IMR-90 (cell line): ENCODE measurements around the gene OSBPL8. TPM values are rescaled to one million over a fixed set of nuclear protein-coding genes. Genes with fewer than 3 reads are reported as not detected.

Experiments
- ATAC-seq: fragments of 200-7000 bp; cut with Tn5 transposase; 2 replicates; pipeline ENCODE4 v1.9.1; 2020; ENCODE audit warnings: low read depth, mild to moderate bottlenecking, moderate library complexity
- BruUV-seq: library from RNA; stranded (reverse); fragments of 400-500 nt; replicated peaks from 2 replicates; lab custom pipeline; 2021; lab: Mats Ljungman, UMichigan
- CTCF ChIA-PET: fragments of 300-600 bp; formaldehyde crosslinking; extraction: SDS; loops from one replicate; lab custom pipeline; 2021; ENCODE audit warnings: antibody characterized with exemption; lab: Yijun Ruan, JAX
- POLR2A ChIA-PET: fragments of 300-600 bp; sonication (Branson Sonifier 250); formaldehyde crosslinking; loops from one replicate; lab custom pipeline; 2022; ENCODE audit warnings: antibody characterized with exemption; ENCODE audit not compliant: unreplicated experiment; lab: Charles Lee
- DNase-seq: peaks from one replicate; pipeline ENCODE4 v3.0.0; 2013
- H2AFZ ChIP-seq: replicated peaks from 2 replicates; pipeline ENCODE3; 2013; ENCODE audit warnings: low read length, mild to moderate bottlenecking; ENCODE audit not compliant: poor library complexity
- H2AK5ac ChIP-seq: 2 replicates; pipeline ENCODE4 v1.6.1; 2013; ENCODE audit warnings: low read depth, low read length, inconsistent platforms
- H2AK9ac ChIP-seq: replicated peaks from 2 replicates; pipeline ENCODE3; 2013; ENCODE audit warnings: mild to moderate bottlenecking, low read depth, low read length, moderate library complexity; ENCODE audit not compliant: poor library complexity
- H2BK120ac ChIP-seq: 2 replicates; pipeline ENCODE4 v1.6.1; 2013; ENCODE audit warnings: low read depth, low read length, inconsistent platforms
- H2BK15ac ChIP-seq: 3 replicates; pipeline ENCODE4 v1.6.1; 2013; ENCODE audit warnings: low read depth, low read length, inconsistent platforms
- H2BK20ac ChIP-seq: 2 replicates; pipeline ENCODE4 v1.6.1; 2013; ENCODE audit warnings: low read depth, mild to moderate bottlenecking, inconsistent platforms, low read length, moderate library complexity
- H2BK5ac ChIP-seq: 2 replicates; pipeline ENCODE4 v1.6.1; 2013; ENCODE audit warnings: mild to moderate bottlenecking, low read depth, low read length, inconsistent platforms; ENCODE audit not compliant: poor library complexity, severe bottlenecking
- H3K14ac ChIP-seq: replicated peaks from 2 replicates; pipeline ENCODE4 v1.6.1; 2013; ENCODE audit warnings: low read depth, low read length, inconsistent platforms
- H3K18ac ChIP-seq: 2 replicates; pipeline ENCODE4 v1.6.1; 2013; ENCODE audit warnings: low read depth, low read length, control low read depth
- H3K23ac ChIP-seq: 2 replicates; pipeline ENCODE4 v1.6.1; 2013; ENCODE audit warnings: low read depth, low read length, inconsistent platforms
- H3K27ac ChIP-seq: 2 replicates; pipeline ENCODE4 v1.5.1; 2013; ENCODE audit warnings: mild to moderate bottlenecking, control low read depth, low read length; ENCODE audit not compliant: insufficient read depth
- H3K27me3 ChIP-seq: 2 replicates; pipeline ENCODE4 v1.6.1; 2013; ENCODE audit warnings: low read length; ENCODE audit not compliant: control insufficient read depth, insufficient read depth
- H3K36me3 ChIP-seq: 2 replicates; pipeline ENCODE4 v1.6.1; 2013; ENCODE audit warnings: low read length, mixed read lengths; ENCODE audit not compliant: control insufficient read depth, insufficient read depth
- H3K4ac ChIP-seq: 2 replicates; pipeline ENCODE4 v1.6.1; 2013; ENCODE audit warnings: low read depth, low read length, inconsistent platforms
- H3K4me1 ChIP-seq: 2 replicates; pipeline ENCODE4 v1.6.1; 2013; ENCODE audit warnings: low read length, mixed read lengths; ENCODE audit not compliant: control insufficient read depth, insufficient read depth
- H3K4me2 ChIP-seq: 2 replicates; pipeline ENCODE4 v1.6.1; 2013; ENCODE audit warnings: low read depth, mild to moderate bottlenecking, control low read depth, low read length, moderate library complexity
- H3K4me3 ChIP-seq: 2 replicates; pipeline ENCODE4 v1.5.1; 2013; ENCODE audit warnings: low read depth, mild to moderate bottlenecking, control low read depth, low read length, moderate library complexity; ENCODE audit not compliant: insufficient read depth
- H3K56ac ChIP-seq: 2 replicates; pipeline ENCODE4 v1.6.1; 2013; ENCODE audit warnings: low read length, inconsistent platforms; ENCODE audit not compliant: insufficient read depth; ENCODE audit errors: extremely low read depth
- H3K79me1 ChIP-seq, 2 experiments: 2 replicates each; pipeline ENCODE4 v1.6.1; 2013; ENCODE audit warnings: low read length in 2 of 2, inconsistent platforms in 1 of 2, low read depth in 1 of 2
- H3K9ac ChIP-seq: 2 replicates; pipeline ENCODE4 v1.6.1; 2013; ENCODE audit warnings: low read depth, low read length, control low read depth
- H3K9me1 ChIP-seq: 2 replicates; pipeline ENCODE4 v1.6.1; 2013; ENCODE audit warnings: low read length, inconsistent platforms; ENCODE audit not compliant: insufficient read depth
- H3K9me3 ChIP-seq: 2 replicates; pipeline ENCODE4 v1.6.1; 2013; ENCODE audit warnings: low read length; ENCODE audit not compliant: control insufficient read depth, insufficient read depth
- H4K20me1 ChIP-seq: 2 replicates; pipeline ENCODE4 v1.6.1; 2013; ENCODE audit warnings: low read length, inconsistent platforms; ENCODE audit not compliant: insufficient read depth
- H4K5ac ChIP-seq: 2 replicates; pipeline ENCODE4 v1.6.1; 2013; ENCODE audit warnings: mild to moderate bottlenecking, low read depth, low read length, control low read depth
- H4K8ac ChIP-seq, 2 experiments: 2 replicates each; pipeline ENCODE4 v1.6.1; 2013; ENCODE audit warnings: low read depth in 2 of 2, low read length in 2 of 2, control low read depth in 1 of 2, inconsistent platforms in 1 of 2
- H4K91ac ChIP-seq: 2 replicates; pipeline ENCODE4 v1.6.1; 2013; ENCODE audit warnings: low read depth, low read length, inconsistent platforms; ENCODE audit not compliant: insufficient read depth
- BHLHE40 ChIP-seq: fragments of 150-350 bp; IDR thresholded peaks from 2 replicates; pipeline ENCODE4 v1.6.1; 2016; ENCODE audit warnings: mild to moderate bottlenecking, low read depth, low read length
- CEBPB ChIP-seq: IDR thresholded peaks from 2 replicates; pipeline ENCODE4 v1.6.1; 2012; ENCODE audit warnings: low read depth, low read length, improper control_type of control experiment
- FOS ChIP-seq: fragments of 150-350 bp; IDR thresholded peaks from 2 replicates; pipeline ENCODE4 v1.6.1; 2016; ENCODE audit warnings: low read depth, low read length
- MAZ ChIP-seq: IDR thresholded peaks from 2 replicates; pipeline ENCODE4 v1.6.1; 2012; ENCODE audit warnings: low read depth, mild to moderate bottlenecking, low read length, improper control_type of control experiment, moderate library complexity, borderline replicate concordance
- NFE2L2 ChIP-seq: fragments of 150-350 bp; IDR thresholded peaks from 2 replicates; pipeline ENCODE4 v1.6.1; 2016; ENCODE audit warnings: low read depth, mild to moderate bottlenecking, low read length
- POLR2A ChIP-seq: IDR thresholded peaks from 2 replicates; pipeline ENCODE4 v1.6.1; 2012; ENCODE audit warnings: mild to moderate bottlenecking, low read depth, low read length
- RAD21 ChIP-seq: IDR thresholded peaks from 2 replicates; pipeline ENCODE4 v1.6.1; 2012; ENCODE audit warnings: low read length, improper control_type of control experiment
- RCOR1 ChIP-seq: IDR thresholded peaks from 2 replicates; pipeline ENCODE4 v1.6.1; 2012; ENCODE audit warnings: mild to moderate bottlenecking, low read length, improper control_type of control experiment; ENCODE audit not compliant: insufficient replicate concordance
- RFX5 ChIP-seq: IDR thresholded peaks from 2 replicates; pipeline ENCODE4 v1.8.0; 2012; ENCODE audit warnings: low read depth, mild to moderate bottlenecking, low read length, moderate library complexity
- SMC3 ChIP-seq: fragments of 150-350 bp; IDR thresholded peaks from 2 replicates; pipeline ENCODE4 v1.6.1; 2016; ENCODE audit warnings: low read depth, mild to moderate bottlenecking, antibody characterized with exemption, low read length, moderate library complexity
- WGBS, 2 experiments: methylation state at CpG; one replicate each; pipeline versions ENCODE4 v1.1.5 to v1.1.7; 2013; ENCODE audit warnings: missing lambda C conversion rate in 2 of 2; ENCODE audit not compliant: insufficient read length in 1 of 2; ENCODE audit errors: extremely low coverage in 2 of 2; 5-methylcytosine and 5-hydroxymethylcytosine counted together
- dilution Hi-C: fragments of 300-500 bp; cut with HindIII; formaldehyde crosslinking; loops from one replicate; pipeline ENCODE4 v1.14.3; 2018; ENCODE audit warnings: low sequenced_read_pairs; ENCODE audit not compliant: unreplicated experiment
- in situ Hi-C: fragments of 300-500 bp; cut with MboI; formaldehyde crosslinking; loops from 3 replicates; pipeline ENCODE4 v1.14.3; 2019; ENCODE audit warnings: low sequenced_read_pairs, inconsistent platforms, mixed read lengths
- intact Hi-C: fragments of 100-400 bp; cut with micrococcal nuclease; formaldehyde crosslinking; loops from 2 replicates; pipeline ENCODE4 v1.10.0; 2022
- polyA plus RNA-seq, 3 experiments: library from polyadenylated mRNA; depleted of rRNA; stranded (reverse); fragments of >200 nt; gene quantifications; 2 replicates each; pipeline ENCODE4 v1.2.3, GENCODE V29; 2012; ENCODE audit warnings: low replicate concordance in 1 of 3
- total RNA-seq: library from RNA; depleted of rRNA; stranded (reverse); fragments of >200 nt; gene quantifications from 2 replicates; pipeline ENCODE4 v1.2.3, GENCODE V29; 2012
- TF ChIP-seq, protein P1 (sequence below): fragments of 150-350 bp; IDR thresholded peaks from 2 replicates; pipeline ENCODE4 v1.6.1; 2016; ENCODE audit warnings: low read depth, mild to moderate bottlenecking, low read length, moderate library complexity, borderline replicate concordance
- TF ChIP-seq, protein P2 (sequence below): conservative IDR thresholded peaks from 2 replicates; pipeline ENCODE4 v1.5.1; 2012; ENCODE audit warnings: mild to moderate bottlenecking, low read depth, low read length, improper control_type of control experiment

Gene OSBPL8
- total and polyA plus RNA-seq, 2 of the 4 experiments (the other 2 are of a cell fraction) = 17.8 to 24.2 TPM

DNA sequence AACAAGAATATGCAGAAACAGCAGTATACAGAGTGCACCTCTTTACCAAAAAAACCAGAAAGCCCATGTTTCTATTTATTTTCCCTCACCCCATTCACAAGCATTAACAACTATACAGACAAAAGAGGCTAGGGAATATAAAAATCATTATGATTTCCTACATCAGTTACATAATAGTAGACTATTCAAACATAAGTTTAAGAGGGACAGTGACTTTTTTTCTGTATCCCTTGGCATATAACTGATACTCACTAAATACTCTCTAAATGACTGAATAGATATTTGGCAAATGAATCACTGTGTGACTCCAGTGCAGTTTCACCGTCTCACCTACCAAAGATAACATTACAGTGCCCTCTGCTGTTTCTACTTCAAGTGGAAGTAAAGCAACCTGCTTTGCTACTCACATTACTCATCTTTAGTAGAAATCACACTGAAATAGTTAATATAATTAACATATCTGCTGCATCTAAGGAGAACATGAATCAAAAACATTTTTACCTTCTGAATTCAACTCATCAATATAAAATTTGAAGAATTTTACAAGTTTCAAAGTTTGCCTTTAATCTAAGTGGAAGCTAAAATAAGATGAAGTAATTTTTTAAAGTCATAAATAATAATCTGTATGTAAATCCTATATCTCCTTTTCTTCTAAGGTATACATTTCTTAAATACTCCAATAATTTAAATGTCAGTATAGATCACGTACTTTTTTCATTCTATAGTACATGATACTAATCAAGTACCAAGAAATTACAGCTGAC, 103.8 kb downstream of the OSBPL8 start (continued):
- peak; percentile 83 for TF ChIP-seq RAD21

DNA sequence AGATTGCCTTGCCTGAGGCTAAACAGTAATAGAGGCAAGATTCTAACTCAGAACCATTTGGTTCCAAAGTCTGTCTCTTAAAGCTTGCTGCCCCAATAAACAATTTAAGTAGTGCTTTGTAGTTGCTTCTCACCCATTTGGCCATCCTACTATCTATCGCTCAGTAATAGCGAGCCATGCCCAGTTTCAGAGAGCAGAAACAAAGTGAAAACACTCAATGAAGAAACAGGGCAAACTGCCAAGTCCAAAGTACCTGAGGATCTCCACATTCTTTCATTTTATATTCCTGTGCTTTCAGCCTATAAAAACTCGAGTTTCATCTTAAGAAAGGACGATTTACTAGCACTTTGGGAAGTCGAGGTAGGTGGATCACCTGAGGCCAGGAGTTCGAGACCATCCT, 108.0 kb downstream of the OSBPL8 start:
- Histone ChIP-seq H3K23ac (no peak overlapping the region), H3K79me1 (peaks cover 6 to 35% of the 10 kb centered on the region in 2 experiments; a peak in 3 of 4 replicates), H3K14ac (no peak overlapping the region), H3K18ac (no peak overlapping the region), H2AK5ac (0 out of 2 replicates have a peak overlapping the region, but pooled peaks have one; percentile 3), H4K5ac (no peak overlapping the region), H3K9me3 (no peaks in the 10 kb centered on the region), H3K36me3 (peaks cover 2% of the 10 kb centered on the region; the same call in 1 of the 2 replicates), H4K8ac (no peak overlapping the region), H3K4me2 (no peak overlapping the region), H4K91ac (no peak overlapping the region), H2BK120ac (no peak overlapping the region), H2BK5ac (no peak overlapping the region), H3K56ac (no peak overlapping the region), H2AFZ (no peak overlapping the region), H3K9ac (no peak overlapping the region), H4K20me1 (no peaks in the 10 kb centered on the region), H2BK15ac (no peak overlapping the region), H3K4me1 (no peaks in the 10 kb centered on the region; the same call in 1 of the 2 replicates), H2AK9ac (no peak overlapping the region), H3K27me3 (no peaks in the 10 kb centered on the region), H3K27ac (no peak overlapping the region), H2BK20ac (0 out of 2 replicates have a peak overlapping the region, but pooled peaks have one; percentile 37), H3K4ac (no peak overlapping the region), H3K9me1 (peaks cover 3% of the 10 kb centered on the region; the same call in 1 of the 2 replicates), H3K4me3 (no peak overlapping the region)
- dilution Hi-C loops (no loop called here), intact Hi-C loops (loop anchor here (10.0 kb wide), 1 partner anchor 937 kb away; the partner anchor contains the start of gene KRR1), in situ Hi-C loops (loop anchor here (25.0 kb wide), 2 partner anchors 389 to 914 kb away; no protein-coding TSS in a partner anchor)
- WGBS, 2 experiments = no CpG with 5 or more reads among the region's 6 CpGs
- no peak for DNase-seq
- POLR2A ChIA-PET = no interaction called here
- no peak for ATAC-seq
- CTCF ChIA-PET = no interaction called here
- no TSS peak for BruUV-seq
- TF ChIP-seq BHLHE40 (no peak), FOS (no peak), SMC3 (no peak), RFX5 (no peak), RCOR1 (no peak), CEBPB (no peak), MAZ (no peak), RAD21 (no peak), POLR2A (no peak), NFE2L2 (no peak)
- TF ChIP-seq, protein P1, sequence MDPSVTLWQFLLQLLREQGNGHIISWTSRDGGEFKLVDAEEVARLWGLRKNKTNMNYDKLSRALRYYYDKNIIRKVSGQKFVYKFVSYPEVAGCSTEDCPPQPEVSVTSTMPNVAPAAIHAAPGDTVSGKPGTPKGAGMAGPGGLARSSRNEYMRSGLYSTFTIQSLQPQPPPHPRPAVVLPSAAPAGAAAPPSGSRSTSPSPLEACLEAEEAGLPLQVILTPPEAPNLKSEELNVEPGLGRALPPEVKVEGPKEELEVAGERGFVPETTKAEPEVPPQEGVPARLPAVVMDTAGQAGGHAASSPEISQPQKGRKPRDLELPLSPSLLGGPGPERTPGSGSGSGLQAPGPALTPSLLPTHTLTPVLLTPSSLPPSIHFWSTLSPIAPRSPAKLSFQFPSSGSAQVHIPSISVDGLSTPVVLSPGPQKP = no peak
- TF ChIP-seq, protein P2, sequence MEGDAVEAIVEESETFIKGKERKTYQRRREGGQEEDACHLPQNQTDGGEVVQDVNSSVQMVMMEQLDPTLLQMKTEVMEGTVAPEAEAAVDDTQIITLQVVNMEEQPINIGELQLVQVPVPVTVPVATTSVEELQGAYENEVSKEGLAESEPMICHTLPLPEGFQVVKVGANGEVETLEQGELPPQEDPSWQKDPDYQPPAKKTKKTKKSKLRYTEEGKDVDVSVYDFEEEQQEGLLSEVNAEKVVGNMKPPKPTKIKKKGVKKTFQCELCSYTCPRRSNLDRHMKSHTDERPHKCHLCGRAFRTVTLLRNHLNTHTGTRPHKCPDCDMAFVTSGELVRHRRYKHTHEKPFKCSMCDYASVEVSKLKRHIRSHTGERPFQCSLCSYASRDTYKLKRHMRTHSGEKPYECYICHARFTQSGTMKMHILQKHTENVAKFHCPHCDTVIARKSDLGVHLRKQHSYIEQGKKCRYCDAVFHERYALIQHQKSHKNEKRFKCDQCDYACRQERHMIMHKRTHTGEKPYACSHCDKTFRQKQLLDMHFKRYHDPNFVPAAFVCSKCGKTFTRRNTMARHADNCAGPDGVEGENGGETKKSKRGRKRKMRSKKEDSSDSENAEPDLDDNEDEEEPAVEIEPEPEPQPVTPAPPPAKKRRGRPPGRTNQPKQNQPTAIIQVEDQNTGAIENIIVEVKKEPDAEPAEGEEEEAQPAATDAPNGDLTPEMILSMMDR = no peak
